ENCODE data around the gene RNASE1.

The RNASE1 gene

DNA sequence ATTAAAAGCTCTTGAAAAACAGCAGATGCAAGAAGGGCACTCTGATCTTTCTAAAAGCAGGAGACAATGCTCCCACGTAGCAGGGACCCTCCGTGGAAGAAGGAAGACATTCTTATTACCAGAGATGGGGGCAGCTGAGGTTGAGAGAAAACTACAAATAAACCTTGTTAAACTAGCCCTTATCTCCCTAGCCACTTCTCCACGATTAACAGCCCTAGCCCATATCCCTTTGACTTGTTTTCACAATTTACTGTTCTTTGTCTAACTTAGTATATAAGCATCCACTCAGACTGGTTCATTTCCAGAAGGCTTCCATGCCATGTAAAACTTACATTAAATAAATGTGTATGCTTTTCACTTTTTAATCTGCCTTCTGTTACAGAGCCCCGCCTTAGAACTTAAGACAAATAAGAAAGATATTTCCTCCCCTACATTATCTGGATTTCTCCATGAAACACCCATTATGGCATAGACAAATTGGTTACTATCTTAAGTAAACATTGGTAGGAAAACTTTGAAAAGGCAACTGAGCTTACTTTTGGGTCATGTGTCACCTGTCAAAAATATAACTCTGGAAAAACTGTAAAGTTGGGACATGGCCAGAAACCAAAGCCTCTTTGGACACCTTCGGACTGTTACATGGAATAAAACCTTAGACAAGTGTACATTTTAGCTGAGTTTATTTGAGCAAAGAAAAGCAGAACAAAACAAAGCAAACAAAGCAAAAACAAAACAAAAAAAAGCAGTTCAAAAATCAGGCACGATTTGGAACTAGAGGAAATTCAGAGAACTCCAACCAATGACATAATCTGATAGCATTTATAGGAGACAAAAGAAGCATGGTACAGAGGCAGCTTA, 4.9 kb upstream of the RNASE1 start:
- DNase-seq (ENCODE audit: low spot score), result no peak

DNA sequence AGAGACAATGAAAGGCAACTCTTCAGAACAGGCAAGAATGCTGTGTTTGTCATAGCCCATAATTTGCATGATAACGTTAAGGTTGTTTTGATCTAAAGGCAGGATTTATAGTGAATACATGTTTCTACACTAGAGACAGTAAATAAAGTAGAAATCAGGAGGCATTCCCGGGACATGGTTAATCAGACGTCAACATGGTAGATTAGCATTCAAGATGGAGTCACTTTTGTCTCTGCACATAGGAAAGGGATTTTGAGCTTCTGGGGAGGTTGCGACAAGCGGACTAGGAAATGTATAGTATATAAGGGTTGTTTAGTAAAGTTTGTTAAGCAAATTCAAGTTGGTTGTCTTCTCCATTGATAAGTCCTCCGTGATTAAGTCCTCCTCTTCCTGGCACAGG, 2.8 kb upstream of the RNASE1 start:
- no peak for DNase-seq (ENCODE audit: low spot score)

DNA sequence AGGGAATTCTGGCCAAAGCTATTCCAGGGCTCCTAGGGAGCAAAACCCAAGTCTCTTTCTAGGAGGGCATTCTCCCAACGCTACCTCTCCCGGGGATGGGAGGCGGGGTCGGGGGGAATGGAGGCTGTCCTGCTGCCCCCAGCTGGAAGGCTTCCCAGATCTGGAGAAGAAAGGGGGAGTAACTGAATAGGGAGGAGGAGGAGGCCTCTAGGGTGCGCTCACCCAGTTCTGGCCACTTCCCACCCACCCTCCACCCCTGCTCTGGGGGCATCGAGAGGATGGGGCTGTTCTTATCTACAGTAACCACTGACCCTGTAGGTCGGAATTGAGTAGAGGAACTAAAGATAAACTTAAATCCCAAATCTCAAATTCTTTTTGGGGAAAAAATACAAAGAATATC, 579 bp upstream of the RNASE1 start:
- no peak for DNase-seq (ENCODE audit: low spot score)

DNA sequence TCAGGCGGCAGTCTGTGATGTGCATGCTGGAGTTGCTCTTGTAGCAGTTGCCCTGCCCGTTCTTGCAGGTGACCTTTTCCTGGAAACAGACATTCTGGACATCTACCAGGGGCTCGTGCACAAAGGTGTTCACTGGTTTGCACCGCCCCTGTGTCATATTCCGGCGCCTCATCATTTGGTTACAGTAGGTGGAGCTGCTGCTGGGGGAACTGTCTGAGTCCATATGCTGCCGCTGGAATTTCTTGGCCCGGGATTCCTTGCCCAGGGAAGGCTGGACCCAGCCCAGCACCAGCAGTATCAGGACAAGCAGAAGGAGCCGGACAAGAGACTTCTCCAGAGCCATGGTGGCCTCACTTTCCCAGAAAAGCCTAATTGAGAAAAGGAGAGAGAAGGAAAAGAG, 918 bp downstream of the RNASE1 start:
- DNase-seq (ENCODE audit: low spot score), result no peak

DNA sequence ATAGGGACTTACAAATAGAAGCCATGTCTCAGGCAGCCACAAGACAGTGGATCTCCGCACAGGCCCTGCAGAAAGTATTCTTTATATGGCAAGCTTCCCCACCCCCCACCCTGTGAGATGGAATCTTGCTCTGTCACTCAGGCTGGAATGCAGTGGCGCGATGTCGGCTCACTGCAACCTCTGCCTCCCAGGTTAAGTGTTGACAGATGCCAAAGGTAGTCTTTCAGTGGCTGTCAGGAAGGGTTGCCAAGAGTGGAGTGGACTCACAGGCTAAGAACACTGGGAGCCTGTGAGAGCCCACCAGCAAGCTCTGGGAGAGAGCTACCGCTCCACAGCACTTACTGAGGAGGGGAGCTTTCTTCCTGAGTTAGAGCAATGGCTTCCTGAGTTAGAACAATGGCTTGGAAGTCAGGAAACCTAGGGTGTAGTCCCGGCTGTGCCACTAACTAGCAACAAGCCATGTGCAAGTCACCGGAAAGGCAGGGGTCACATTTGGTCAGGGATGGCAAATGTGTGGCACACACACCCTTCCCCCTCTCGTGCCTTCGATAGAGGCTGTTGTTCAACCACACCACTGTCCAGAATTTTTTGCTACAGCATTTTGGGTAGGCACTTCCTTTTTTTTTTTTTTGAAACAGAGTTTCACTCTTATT, 2.6 kb downstream of the RNASE1 start:
- no peak for DNase-seq (ENCODE audit: low spot score)

DNA sequence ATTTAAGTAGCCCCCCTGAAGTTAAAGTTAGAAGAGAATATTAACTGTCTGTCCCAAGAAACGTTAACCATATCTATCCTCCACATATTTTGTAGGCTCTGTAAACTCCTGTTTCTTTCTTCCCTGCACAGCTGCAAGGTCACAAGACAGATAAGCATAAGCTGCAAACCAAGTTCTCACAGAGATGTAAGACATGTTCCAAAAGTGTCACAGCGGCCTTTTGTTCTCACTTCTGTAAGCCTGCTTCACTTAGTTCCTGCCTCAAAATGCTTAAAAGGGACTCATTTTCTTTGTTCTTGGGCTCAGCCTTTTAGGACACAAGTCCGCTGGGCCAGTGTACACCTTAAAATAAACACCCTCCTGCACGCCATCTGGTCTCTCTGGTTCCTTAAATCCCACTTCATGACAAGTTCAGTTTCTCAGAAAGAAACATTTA, 3.2 kb downstream of the RNASE1 start:
- no peak for DNase-seq (ENCODE audit: low spot score)

DNA sequence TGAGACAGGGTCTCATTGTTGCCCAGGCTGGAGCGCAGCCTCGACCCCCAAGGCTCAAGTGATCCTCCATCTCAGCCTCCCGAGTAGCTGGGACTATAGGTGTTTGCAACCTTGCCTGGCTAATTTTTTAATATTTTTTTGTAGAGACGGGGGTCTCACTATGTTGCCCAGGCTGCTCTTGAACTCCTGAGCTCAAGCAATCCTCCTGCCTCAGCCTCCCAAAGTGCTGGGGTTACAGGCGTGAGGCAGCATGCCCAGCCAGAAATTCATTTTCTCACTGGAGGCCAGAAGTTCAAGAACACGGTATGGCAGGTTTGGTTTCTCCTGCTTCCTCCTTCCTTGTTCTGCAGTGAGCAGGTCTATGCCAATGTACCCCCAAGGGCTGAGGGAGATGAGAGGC, 3.7 kb downstream of the RNASE1 start:
- no peak for DNase-seq (ENCODE audit: low spot score)

DNA sequence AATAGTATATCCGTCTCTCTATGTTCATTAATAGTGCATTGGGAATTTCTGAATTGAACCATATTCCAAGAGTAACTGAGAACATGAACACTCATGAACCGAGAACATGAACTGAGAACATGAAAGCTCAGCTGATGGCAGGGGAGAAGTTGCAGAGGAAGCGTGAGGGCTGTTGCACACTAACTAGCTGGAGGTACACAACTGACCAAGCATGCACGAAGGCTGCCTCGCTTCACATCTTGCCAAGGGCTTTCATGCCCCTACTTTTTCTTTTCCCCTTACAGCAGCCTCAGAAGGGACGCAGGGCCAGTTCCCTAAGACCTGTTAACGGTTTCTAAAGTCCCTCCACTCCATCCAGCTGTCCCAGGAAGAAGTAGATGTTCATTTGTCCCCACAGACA, 4.3 kb downstream of the RNASE1 start:
- no peak for DNase-seq (ENCODE audit: low spot score)

DNA sequence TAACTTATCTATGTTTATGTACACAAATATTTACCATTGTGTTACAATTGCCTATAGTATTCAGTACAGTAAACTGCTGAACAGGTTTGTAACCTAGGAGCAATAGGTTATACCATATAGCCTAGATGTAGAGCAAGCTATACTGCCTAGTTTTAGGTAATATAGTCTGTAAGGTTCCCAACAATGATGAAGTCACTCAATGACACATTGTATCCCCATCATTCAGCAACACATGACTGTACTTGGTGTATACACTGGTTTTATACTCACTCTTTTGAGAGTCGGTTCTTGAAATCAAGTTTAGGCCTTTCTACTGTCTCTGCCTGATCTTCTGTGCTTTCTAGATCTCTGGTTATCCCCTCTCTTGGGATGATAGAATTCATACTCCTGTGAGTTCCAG, 5.5 kb downstream of the RNASE1 start:
- DNase-seq (ENCODE audit: low spot score), result no peak

DNA sequence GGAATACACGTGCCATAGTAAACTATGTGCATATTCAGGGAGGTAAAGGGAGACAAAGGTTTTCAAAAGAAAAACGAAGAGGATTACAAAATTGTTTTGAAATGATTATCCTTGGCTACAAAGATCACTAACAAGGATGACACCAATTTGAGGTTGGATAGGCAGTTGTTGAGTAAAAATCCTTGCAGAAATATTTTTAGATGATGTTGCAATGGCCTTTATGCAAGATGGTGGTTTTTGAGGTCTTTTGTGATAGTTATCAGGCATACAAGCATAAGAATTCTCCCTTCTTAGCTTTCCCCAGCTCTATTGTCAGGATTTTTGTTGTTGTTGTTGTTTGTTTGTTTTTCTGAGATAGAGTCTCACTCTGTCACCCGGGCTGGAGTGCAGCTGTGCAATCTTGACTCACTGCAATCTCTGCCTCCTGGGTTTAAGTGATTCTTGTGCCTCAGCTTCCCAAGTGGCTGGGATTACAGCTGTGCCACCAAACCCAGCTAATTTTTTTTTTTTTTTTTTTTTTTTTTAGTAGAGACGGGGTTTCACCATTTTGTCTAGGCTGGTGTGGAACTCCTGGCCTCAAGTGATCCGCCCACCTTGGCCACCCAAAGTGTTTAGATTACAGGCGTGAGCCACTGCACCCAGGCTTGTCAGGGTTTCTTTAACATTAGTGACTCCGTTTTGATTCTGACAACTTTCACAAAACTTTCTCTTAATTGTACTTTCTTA, 7.8 kb downstream of the RNASE1 start:
- no peak for DNase-seq (ENCODE audit: low spot score)

DNA sequence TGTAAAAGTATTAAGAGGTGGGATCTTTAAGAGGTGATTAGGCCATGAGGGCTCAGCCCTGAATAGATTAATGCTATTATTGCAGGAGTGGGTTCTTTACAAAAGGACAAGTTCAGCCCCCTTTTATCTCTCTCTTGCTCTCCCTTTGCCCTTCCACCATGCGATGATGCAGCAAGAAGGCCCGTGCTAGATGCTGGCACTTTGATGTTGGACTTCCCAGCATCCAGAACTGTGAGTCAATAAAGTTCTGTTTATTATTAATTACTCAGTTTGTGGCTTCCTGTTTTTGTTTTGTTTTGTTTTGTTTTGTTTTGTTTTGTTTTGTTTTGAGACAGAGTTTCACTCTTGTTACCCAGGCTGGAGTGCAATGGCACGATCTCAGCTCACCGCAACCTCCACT, 10.1 kb downstream of the RNASE1 start:
- DNase-seq (ENCODE audit: low spot score), result no peak

DNA sequence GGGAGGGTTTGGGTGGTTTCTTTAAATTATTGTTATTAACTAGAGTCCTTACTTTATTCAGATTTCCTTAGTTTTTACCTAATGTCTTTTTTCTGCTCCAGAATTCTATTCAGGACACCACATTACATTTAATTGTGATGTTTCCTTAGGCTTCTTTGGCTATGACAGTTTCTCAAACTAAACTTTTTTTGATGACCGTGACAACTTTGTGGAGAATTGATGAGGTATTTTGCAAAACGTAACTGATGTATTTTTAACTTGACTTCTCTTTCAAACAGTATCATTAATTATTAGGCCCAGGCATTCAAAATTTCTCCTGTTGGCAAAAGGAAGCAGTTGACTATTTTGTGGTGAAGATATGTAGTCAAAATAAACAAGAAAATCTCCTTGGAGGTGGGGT, 11.0 kb downstream of the RNASE1 start:
- DNase-seq (ENCODE audit: low spot score), result no peak

DNA sequence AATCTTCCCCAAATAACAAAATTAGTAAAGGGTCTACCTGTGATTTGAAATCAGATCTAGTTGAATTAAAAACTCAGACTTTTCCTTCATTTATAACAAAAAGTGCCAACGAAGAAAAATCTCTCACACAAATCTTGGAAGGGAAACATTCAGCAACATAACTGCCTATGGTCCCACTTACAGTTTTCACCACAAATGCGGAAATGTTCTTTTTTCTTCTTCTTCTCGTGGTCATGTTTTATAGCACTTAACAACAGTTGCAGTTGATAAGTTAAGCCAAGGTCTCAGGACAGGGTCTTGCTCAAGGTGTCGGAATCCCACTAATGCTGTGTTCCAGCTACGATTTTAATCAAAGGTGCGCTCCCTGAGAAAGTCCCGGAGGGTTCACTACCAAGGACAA, 11.5 kb downstream of the RNASE1 start:
- DNase-seq (ENCODE audit: low spot score), result no peak

DNA sequence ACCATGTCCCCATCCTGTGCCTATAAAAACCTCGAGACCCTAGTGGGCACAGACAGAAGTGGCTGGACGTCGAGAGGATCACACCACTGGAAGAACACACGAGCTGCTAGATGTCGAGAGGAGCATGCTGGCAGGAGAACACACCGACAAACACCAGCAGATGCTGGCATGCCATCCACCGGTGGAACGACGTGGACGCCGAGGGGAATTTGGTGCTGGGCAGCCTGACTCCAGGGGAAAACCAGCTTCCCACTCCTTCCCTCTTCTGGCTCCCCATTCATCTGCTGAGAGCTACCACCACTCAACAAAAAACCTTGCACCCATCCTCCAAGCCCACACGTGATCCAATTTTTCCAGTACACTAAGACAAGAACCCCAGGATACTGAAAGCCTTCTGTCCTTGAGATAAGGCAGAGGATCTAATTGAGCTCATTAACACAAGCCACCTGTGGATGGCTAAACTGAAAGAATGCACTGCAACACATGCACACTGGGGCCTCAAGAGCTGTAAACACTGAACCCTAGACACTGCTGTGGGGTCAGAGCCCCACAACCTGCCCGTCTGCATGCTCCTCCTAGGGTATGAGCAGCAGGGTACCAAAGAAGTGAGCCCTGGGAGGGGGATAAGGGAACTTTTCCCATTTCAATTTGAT, 12.1 kb downstream of the RNASE1 start:
- no peak for DNase-seq (ENCODE audit: low spot score)

DNA sequence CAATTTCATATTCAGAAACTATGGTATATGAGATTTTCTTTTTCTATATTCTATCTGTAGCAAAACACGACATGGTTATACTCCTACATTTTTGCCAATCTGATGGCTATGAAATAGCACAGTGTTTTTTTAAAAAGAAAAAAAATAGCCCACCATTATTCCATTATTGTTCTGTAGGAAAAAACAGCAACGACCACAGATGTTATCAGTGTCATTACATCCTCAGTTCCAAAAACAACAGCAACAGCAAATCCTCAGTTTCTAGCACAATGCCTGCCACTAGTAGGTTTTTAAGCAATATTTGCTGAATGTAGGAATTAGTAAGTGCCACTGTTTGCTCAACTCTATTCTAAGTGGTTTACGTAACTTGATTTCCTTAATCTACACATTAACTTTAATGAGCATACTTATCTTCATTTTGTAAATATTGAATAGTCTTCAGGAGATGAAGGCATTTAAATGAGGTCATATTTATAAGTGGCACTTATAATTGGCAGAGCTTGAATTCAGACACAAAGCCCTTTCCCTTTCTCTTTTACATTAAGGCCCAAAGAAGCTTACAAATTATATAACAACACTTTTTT, 13.3 kb downstream of the RNASE1 start:
- DNase-seq (ENCODE audit: low spot score), result no peak

DNA sequence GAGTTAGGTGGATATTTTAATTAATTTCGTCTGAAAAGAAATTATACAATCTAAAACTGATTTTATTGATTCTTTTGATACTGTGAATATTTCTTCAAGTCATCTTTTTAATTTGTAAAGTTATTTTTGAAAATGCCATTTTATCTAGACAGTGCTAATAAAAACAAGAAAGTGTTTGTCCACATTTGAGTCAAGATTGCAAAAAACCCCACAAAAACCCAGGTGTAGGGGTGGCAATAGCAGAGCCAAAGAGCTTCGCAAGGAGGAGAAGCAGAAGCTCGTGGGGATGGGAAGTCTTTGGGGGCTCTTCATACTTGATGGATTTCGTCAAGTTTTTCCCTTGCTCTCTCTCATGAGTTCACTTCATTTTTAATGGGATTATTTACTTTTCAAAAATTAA, 15.6 kb downstream of the RNASE1 start:
- no peak for DNase-seq (ENCODE audit: low spot score)

DNA sequence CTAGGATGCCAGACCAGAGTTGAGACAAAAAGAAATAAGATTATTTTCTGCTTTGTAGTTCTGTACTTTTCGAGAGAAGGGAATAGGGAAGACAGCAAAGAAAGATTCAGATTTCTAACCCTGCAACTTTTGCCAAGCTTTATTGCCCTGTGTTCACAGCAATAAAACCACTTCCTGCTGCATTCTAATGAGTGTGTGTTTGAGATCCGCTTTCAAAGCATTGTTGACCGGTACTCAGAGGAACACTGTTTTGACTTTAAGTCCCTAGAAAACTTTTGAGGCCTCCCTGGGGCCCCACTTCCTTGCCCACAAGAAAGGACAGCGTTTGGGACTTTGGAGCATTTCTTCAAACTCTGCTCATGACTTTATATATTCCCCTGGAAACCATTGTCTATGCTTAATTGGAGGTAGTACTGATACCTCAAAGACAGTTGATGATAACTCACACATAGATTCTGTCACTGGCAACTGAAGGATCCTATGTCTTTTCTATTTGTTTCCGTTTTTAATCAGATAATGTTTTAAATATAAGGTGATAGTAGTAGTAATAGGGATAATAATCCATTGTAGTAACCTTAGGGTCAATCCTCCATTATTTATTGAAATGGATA, 20.3 kb downstream of the RNASE1 start:
- no peak for DNase-seq (ENCODE audit: low spot score)

DNA sequence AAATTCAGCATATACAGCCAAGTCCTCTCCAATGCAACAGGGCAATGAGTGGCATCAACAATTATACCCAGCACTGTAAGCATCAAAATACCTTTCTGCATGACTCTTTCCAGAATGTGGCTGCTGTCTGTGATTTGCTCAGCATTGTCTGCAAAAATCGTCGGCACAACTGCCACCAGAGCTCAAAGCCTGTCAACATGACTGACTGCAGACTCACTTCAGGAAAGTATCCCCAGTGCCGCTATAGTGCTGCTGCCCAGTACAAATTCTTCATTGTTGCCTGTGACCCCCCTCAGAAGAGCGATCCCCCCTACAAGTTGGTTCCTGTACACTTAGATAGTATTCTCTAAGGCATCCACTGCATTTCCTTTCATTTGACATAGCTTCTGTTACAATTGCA, 20.8 kb downstream of the RNASE1 start:
- no peak for DNase-seq (ENCODE audit: low spot score)

DNA sequence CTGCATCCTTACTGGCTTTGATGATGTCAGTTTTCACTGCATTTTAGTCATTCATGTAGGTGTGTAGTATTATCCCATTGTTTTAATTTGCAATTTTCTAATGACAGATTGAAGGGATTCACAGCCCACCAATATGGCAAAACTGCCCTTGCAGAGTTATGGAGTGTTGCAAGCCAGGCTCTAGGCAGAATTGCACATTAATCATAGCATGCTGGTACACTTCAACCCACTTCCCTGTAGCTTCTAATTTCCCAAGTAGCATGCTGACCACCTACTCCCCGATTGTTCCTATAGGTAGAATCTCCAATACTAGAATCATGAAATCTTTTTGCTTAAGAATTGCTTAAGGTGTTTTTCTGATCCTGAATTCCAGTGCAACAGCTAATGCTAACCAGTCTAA, 26.7 kb downstream of the RNASE1 start:
- DNase-seq (ENCODE audit: low spot score), result no peak

DNA sequence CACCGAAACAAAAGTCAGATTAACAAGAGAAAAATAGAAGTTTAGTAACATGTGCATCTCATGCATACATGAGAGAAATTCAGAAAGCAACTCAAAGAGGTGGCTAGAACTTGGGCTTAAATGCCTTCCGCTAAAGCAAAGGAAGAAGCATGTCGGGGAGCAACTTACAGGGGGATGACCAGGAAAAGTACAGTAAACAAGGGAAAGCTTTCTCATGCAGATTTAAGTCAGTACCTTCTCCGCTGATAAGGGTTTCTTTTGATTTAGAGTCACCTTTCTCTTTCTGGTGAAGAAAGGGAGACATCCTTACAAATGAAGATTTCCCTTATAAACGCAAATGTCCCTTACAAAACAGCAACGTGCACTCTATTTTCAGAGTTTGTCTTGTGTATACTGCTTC, 27.6 kb downstream of the RNASE1 start:
- no peak for DNase-seq (ENCODE audit: low spot score)

DNA sequence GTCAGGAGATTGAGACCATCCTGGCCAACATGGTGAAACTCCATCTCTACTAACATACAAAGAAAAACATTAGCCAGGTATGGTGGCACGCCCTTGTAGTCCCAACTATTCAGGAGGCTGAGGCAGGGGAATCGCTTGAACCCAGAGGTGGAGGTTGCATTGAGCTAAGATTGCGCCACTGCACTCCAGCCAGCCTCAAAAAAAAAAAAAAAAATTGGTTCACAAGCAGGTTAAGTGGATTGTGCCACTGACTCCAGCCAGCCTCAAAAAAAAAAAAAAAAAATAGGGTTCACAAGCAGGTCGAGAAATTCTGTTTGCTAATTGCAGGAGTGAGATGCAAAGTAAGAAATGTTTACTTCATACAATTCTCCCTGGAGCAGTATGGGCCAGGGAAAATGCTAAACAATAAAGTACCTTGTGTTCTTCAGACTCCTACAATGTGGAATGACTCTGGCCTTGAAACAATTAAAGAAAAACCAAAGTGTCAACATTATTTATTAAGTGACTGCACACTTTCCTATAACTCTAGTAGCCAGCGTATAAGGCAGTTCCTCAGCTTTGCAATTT, 28.3 kb downstream of the RNASE1 start:
- no peak for DNase-seq (ENCODE audit: low spot score)

Measured in germinal center (tissue), 1 donor.